ENCODE data around the gene PCSK9.

DNA sequence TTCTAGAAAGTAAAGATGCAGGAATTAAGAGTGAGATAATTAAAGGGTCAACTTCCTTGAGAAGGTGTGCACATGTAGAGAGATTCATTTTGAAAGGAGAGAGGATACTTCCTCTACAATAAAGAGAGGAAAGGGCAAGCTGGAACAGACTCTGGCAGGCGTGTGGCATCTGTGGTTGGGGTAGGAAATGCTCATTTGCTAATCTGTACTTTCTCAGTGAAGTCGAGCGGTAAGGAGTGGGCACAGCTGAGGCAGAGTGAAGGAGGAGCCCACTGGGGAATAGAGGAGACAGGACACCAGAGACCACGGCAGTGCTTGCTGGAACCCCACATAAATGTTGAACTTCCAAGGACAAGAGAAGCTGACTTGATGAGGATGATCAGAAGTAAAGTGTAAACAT, 49.1 kb downstream of the PCSK9 start:
- TF ChIP-seq POLR2A (IDR thresholded peaks at IDR 0.05; ENCODE audit: low read length) (no peak), GATA1 (IDR thresholded peaks at IDR 0.05; ENCODE audit: low read depth, low read length) (no peak)

Data from erythroblast (primary cell).